Cardiac fibroblast (primary cell): ENCODE data around the gene ZNF214.
"Not testable (repeated sequence)": the region's sequence is repeated elsewhere in the genome, so short reads cannot be mapped to it uniquely, and the experiment has no call there.

Source experiments
- DNase-seq, 2 donors: peaks; one replicate each; pipeline versions ENCODE4 v3.0.0 to v3.0.0-alpha.2; 2010; ENCODE audit warnings: low read depth in 2 of 2
- H3K4me3 ChIP-seq, 2 donors: replicated peaks in 1 of 2; 1 replicate in 1 of 2; 2 replicates in 1 of 2; pipeline ENCODE4 v1.5.1; 2011; ENCODE audit warnings: low read depth in 2 of 2, low read length in 2 of 2, mild to moderate bottlenecking in 2 of 2, moderate library complexity in 1 of 2
- TF ChIP-seq, protein P1 (sequence below): IDR thresholded peaks from one replicate; pipeline ENCODE4 v1.5.1; 2011; ENCODE audit warnings: low read depth, mild to moderate bottlenecking, low read length, inconsistent platforms

ZNF214 gene

DNA sequence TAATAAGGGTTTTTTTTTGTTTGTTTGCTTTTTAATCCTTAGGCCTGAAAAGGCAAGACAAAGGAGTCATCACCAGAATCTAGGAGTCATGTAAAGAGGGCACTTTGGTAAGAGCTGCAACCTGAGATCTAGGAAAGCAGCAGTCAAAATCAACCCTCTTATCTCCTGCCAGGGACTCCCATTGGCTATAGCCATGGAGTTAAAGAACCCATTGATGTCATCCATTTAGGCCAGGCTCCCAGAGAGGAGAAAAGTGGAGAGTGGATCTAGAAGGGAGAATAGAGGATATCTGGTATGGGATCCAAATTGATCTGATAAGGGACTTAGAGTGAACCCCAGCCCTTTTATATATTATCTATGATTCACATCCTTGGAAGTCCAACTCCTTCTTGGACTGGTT, 58.0 kb downstream of the ZNF214 start:
- TF ChIP-seq, protein P1, sequence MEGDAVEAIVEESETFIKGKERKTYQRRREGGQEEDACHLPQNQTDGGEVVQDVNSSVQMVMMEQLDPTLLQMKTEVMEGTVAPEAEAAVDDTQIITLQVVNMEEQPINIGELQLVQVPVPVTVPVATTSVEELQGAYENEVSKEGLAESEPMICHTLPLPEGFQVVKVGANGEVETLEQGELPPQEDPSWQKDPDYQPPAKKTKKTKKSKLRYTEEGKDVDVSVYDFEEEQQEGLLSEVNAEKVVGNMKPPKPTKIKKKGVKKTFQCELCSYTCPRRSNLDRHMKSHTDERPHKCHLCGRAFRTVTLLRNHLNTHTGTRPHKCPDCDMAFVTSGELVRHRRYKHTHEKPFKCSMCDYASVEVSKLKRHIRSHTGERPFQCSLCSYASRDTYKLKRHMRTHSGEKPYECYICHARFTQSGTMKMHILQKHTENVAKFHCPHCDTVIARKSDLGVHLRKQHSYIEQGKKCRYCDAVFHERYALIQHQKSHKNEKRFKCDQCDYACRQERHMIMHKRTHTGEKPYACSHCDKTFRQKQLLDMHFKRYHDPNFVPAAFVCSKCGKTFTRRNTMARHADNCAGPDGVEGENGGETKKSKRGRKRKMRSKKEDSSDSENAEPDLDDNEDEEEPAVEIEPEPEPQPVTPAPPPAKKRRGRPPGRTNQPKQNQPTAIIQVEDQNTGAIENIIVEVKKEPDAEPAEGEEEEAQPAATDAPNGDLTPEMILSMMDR, result no peak
- no peak overlapping the region for H3K4me3 ChIP-seq
- no peak for DNase-seq

DNA sequence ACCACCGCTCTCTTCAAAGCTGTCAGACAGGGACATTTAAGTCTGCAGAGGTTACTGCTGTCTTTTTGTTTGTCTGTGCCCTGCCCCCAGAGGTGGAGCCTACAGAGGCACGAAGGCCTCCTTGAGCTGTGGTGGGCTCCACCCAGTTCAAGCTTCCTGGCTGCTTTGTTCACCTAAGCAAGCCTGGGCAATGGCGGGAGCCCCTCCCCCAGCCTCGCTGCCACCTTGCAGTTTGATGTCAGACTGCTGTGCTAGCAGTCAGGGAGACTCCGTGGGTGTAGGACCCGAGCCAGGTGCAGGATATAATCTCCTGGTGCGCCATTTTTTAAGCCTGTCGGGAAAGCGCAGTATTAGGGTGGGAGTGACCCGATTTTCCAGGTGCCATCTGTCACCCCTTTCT, 65.9 kb downstream of the ZNF214 start:
- H3K4me3 ChIP-seq, DNase-seq: not testable (repeated sequence)
